CD8-positive, alpha-beta memory T cell (primary cell): ENCODE results near the gene DOK6. TPM values are rescaled to one million over a fixed set of nuclear protein-coding genes. Genes with fewer than 3 reads are reported as not detected.

Source experiments
- CTCF ChIA-PET: fragments of 350-600 bp; sonication (Branson Sonifier 250); formaldehyde crosslinking; loops from one replicate; lab custom pipeline; 2021; ENCODE audit warnings: antibody characterized with exemption; lab: Charles Lee
- POLR2A ChIA-PET: fragments of 350-600 bp; sonication (Branson Sonifier 250); formaldehyde crosslinking; loops from one replicate; lab custom pipeline; 2021; ENCODE audit warnings: antibody characterized with exemption; lab: Charles Lee
- DNase-seq, 5 donors: peaks; one replicate each; pipeline versions ENCODE4 v3.0.0 to v3.0.0-alpha.2; 2020 to 2022; ENCODE audit warnings: mixed read lengths in 1 of 5
- H3K27ac ChIP-seq: one replicate; pipeline ENCODE4 v1.7.0; 2013; ENCODE audit warnings: low read depth, mild to moderate bottlenecking, low read length, moderate library complexity
- H3K27me3 ChIP-seq: 2 replicates; pipeline ENCODE4 v1.7.0; 2013; ENCODE audit warnings: low read length, mild to moderate bottlenecking; ENCODE audit not compliant: insufficient read depth, poor library complexity, severe bottlenecking
- H3K36me3 ChIP-seq: 2 replicates; pipeline ENCODE4 v1.7.0; 2013; ENCODE audit warnings: mild to moderate bottlenecking, low read length, moderate library complexity; ENCODE audit not compliant: insufficient read depth
- H3K4me1 ChIP-seq: 2 replicates; pipeline ENCODE4 v1.7.0; 2013; ENCODE audit warnings: mild to moderate bottlenecking, low read length, moderate library complexity; ENCODE audit not compliant: insufficient read depth
- H3K4me3 ChIP-seq: 2 replicates; pipeline ENCODE4 v1.7.0; 2013; ENCODE audit warnings: mild to moderate bottlenecking, low read length
- H3K9me3 ChIP-seq: 2 replicates; pipeline ENCODE4 v1.7.0; 2013; ENCODE audit warnings: mild to moderate bottlenecking, low read length
- H3K27ac Mint-ChIP-seq, 8 donors: one replicate each; pipeline ENCODE4 v1.8.0; 2020 to 2021; ENCODE audit warnings: mixed read lengths in 8 of 8, mild to moderate bottlenecking in 6 of 8, inconsistent platforms in 3 of 8, moderate library complexity in 3 of 8
- H3K27me3 Mint-ChIP-seq, 2 donors: one replicate each; pipeline ENCODE4 v1.8.0; 2020 to 2021; ENCODE audit warnings: mixed read lengths in 2 of 2, mild to moderate bottlenecking in 1 of 2, moderate library complexity in 1 of 2
- H3K36me3 Mint-ChIP-seq, 3 donors: one replicate each; pipeline ENCODE4 v1.8.0; 2020 to 2021; ENCODE audit warnings: mixed read lengths in 3 of 3, inconsistent platforms in 1 of 3, mild to moderate bottlenecking in 1 of 3
- H3K4me1 Mint-ChIP-seq, 3 donors: one replicate each; pipeline ENCODE4 v1.8.0; 2020 to 2021; ENCODE audit warnings: mixed read lengths in 3 of 3, inconsistent platforms in 1 of 3, mild to moderate bottlenecking in 1 of 3
- H3K4me3 Mint-ChIP-seq, 7 donors: one replicate each; pipeline ENCODE4 v1.8.0; 2020 to 2021; ENCODE audit warnings: mixed read lengths in 7 of 7, mild to moderate bottlenecking in 6 of 7, moderate library complexity in 4 of 7, inconsistent platforms in 2 of 7
- H3K9me3 Mint-ChIP-seq, 5 donors: one replicate each; pipeline ENCODE4 v1.8.0; 2020 to 2022; ENCODE audit warnings: mixed read lengths in 5 of 5, mild to moderate bottlenecking in 3 of 5, moderate library complexity in 2 of 5, inconsistent platforms in 1 of 5
- polyA plus RNA-seq: library from polyadenylated mRNA; unstranded; fragments of 300-500 nt; fragmentation: Illumina TruSeq; gene quantifications from one replicate; pipeline ENCODE4 v1.2.3, GENCODE V29; 2021
- total RNA-seq, 2 experiments: library from RNA; stranded (reverse); gene quantifications; one replicate each; pipeline ENCODE4 v1.2.3, GENCODE V29; 2021

Gene DOK6
- total and polyA plus RNA-seq, 3 experiments from 2014 or later, result 0.13 TPM; not detected in 2

GRCh38 chr18:69677595-69677994, 276.9 kb downstream of the DOK6 start:
- Mint-ChIP-seq H3K27ac (no peak overlapping the region), H3K27me3 (peaks cover 4 to 16% of the 10 kb centered on the region in 2 donors), H3K9me3 (no peaks in the 10 kb centered on the region), H3K4me1 (no peaks in the 10 kb centered on the region), H3K36me3 (no peaks in the 10 kb centered on the region), H3K4me3 (no peak overlapping the region)
- no peak overlapping the region for H3K4me3 ChIP-seq
- H3K4me1 ChIP-seq, result no peaks in the 10 kb centered on the region
- ChIA-PET CTCF (no interaction called here), POLR2A (no interaction called here)
- DNase-seq, result no peak
- no peaks in the 10 kb centered on the region for H3K36me3 ChIP-seq
- H3K9me3 ChIP-seq, result no peaks in the 10 kb centered on the region
- no peak overlapping the region for H3K27ac ChIP-seq
- H3K27me3 ChIP-seq, result no peaks in the 10 kb centered on the region

GRCh38 chr18:69680123-69680522, 279.4 kb downstream of the DOK6 start:
- no peak overlapping the region for H3K4me3 ChIP-seq
- no peaks in the 10 kb centered on the region for H3K9me3 Mint-ChIP-seq
- peaks cover 0 to 2% (median 0%) of the 10 kb centered on the region in 3 donors for H3K36me3 Mint-ChIP-seq
- H3K9me3 ChIP-seq, result no peaks in the 10 kb centered on the region
- no peak for DNase-seq
- no peaks in the 10 kb centered on the region for H3K4me1 ChIP-seq
- H3K27me3 ChIP-seq, result no peaks in the 10 kb centered on the region
- H3K36me3 ChIP-seq, result no peaks in the 10 kb centered on the region
- no peaks in the 10 kb centered on the region for H3K4me1 Mint-ChIP-seq
- H3K27me3 Mint-ChIP-seq, result peaks cover 5 to 21% of the 10 kb centered on the region in 2 donors
- H3K27ac Mint-ChIP-seq, result no peak overlapping the region
- H3K4me3 Mint-ChIP-seq, result no peak overlapping the region
- POLR2A ChIA-PET, result no interaction called here
- CTCF ChIA-PET, result no interaction called here
- H3K27ac ChIP-seq, result no peak overlapping the region

GRCh38 chr18:69683176-69683575, 282.5 kb downstream of the DOK6 start:
- Histone ChIP-seq H3K36me3 (no peaks in the 10 kb centered on the region), H3K27ac (no peak overlapping the region), H3K9me3 (no peaks in the 10 kb centered on the region), H3K27me3 (no peaks in the 10 kb centered on the region), H3K4me1 (no peaks in the 10 kb centered on the region), H3K4me3 (no peak overlapping the region)
- H3K9me3 Mint-ChIP-seq, result no peaks in the 10 kb centered on the region
- POLR2A ChIA-PET, result no interaction called here
- H3K4me1 Mint-ChIP-seq, result no peaks in the 10 kb centered on the region
- CTCF ChIA-PET, result no interaction called here
- DNase-seq, result no peak
- no peak overlapping the region for H3K27ac Mint-ChIP-seq
- H3K27me3 Mint-ChIP-seq, result peaks cover 5 to 21% of the 10 kb centered on the region in 2 donors
- no peak overlapping the region for H3K4me3 Mint-ChIP-seq
- H3K36me3 Mint-ChIP-seq, result peaks cover 0 to 2% (median 0%) of the 10 kb centered on the region in 3 donors

- H3K9me3 Mint-ChIP-seq, result no peaks in the 10 kb centered on the region
These were observed 284.1 kb downstream of the DOK6 start for GRCh38 chr18:69684789-69685188.

GRCh38 chr18:69686861-69687260, 286.2 kb downstream of the DOK6 start:
- Histone ChIP-seq H3K36me3 (no peaks in the 10 kb centered on the region), H3K4me1 (no peaks in the 10 kb centered on the region), H3K27ac (no peak overlapping the region), H3K9me3 (no peaks in the 10 kb centered on the region), H3K4me3 (no peak overlapping the region), H3K27me3 (no peaks in the 10 kb centered on the region)
- Mint-ChIP-seq H3K9me3 (no peaks in the 10 kb centered on the region), H3K4me1 (no peaks in the 10 kb centered on the region), H3K27me3 (peaks cover 5 to 20% of the 10 kb centered on the region in 2 donors), H3K27ac (no peak overlapping the region), H3K4me3 (no peak overlapping the region), H3K36me3 (peaks cover 0 to 2% (median 0%) of the 10 kb centered on the region in 3 donors)
- CTCF ChIA-PET, result no interaction called here
- POLR2A ChIA-PET, result no interaction called here
- DNase-seq, result no peak

More at GRCh38 chr18:69684789-69685188, 284.1 kb downstream of the DOK6 start:
- no peaks in the 10 kb centered on the region for H3K4me1 Mint-ChIP-seq
- Histone ChIP-seq H3K27ac (no peak overlapping the region), H3K4me3 (no peak overlapping the region), H3K27me3 (no peaks in the 10 kb centered on the region), H3K36me3 (no peaks in the 10 kb centered on the region), H3K9me3 (no peaks in the 10 kb centered on the region), H3K4me1 (no peaks in the 10 kb centered on the region)
- H3K36me3 Mint-ChIP-seq, result peaks cover 0 to 2% (median 0%) of the 10 kb centered on the region in 3 donors
- H3K4me3 Mint-ChIP-seq, result no peak overlapping the region
- H3K27ac Mint-ChIP-seq, result no peak overlapping the region
- DNase-seq, result no peak
- ChIA-PET CTCF (no interaction called here), POLR2A (no interaction called here)
- H3K27me3 Mint-ChIP-seq, result peaks cover 5 to 20% of the 10 kb centered on the region in 2 donors

GRCh38 chr18:69689121-69689759, 288.6 kb downstream of the DOK6 start:
- H3K27me3 Mint-ChIP-seq, result peaks cover 5 to 10% of the 10 kb centered on the region in 2 donors
- no peaks in the 10 kb centered on the region for H3K9me3 ChIP-seq
- H3K27ac Mint-ChIP-seq, result no peak overlapping the region
- no peaks in the 10 kb centered on the region for H3K36me3 Mint-ChIP-seq
- H3K9me3 Mint-ChIP-seq, result no peaks in the 10 kb centered on the region
- POLR2A ChIA-PET, result no interaction called here
- no peaks in the 10 kb centered on the region for H3K4me1 Mint-ChIP-seq
- CTCF ChIA-PET, result no interaction called here
- H3K4me3 Mint-ChIP-seq, result no peak overlapping the region
- DNase-seq, result no peak
- H3K27me3 ChIP-seq, result no peaks in the 10 kb centered on the region
- no peak overlapping the region for H3K4me3 ChIP-seq
- H3K4me1 ChIP-seq, result no peaks in the 10 kb centered on the region
- H3K27ac ChIP-seq, result no peak overlapping the region
- no peaks in the 10 kb centered on the region for H3K36me3 ChIP-seq

- Histone ChIP-seq H3K36me3 (no peaks in the 10 kb centered on the region), H3K4me1 (no peaks in the 10 kb centered on the region), H3K4me3 (no peak overlapping the region), H3K27me3 (no peaks in the 10 kb centered on the region), H3K27ac (no peak overlapping the region), H3K9me3 (no peaks in the 10 kb centered on the region)
- H3K9me3 Mint-ChIP-seq, result no peaks in the 10 kb centered on the region
- peaks cover 3% of the 10 kb centered on the region in 2 donors for H3K27me3 Mint-ChIP-seq
- H3K4me1 Mint-ChIP-seq, result no peaks in the 10 kb centered on the region
- H3K27ac Mint-ChIP-seq, result peak overlapping the region in 1 of 8 donors; percentile 29
- H3K36me3 Mint-ChIP-seq, result no peaks in the 10 kb centered on the region
- CTCF ChIA-PET, result no interaction called here
- DNase-seq, result no peak
- H3K4me3 Mint-ChIP-seq, result no peak overlapping the region
- POLR2A ChIA-PET, result no interaction called here
These were observed 290.5 kb downstream of the DOK6 start for GRCh38 chr18:69691008-69691760.

GRCh38 chr18:69697069-69697468, 296.4 kb downstream of the DOK6 start:
- POLR2A ChIA-PET, result no interaction called here
- DNase-seq, result no peak
- no peaks in the 10 kb centered on the region for H3K9me3 ChIP-seq
- no peak overlapping the region for H3K27ac ChIP-seq
- peaks cover 0 to 4% of the 10 kb centered on the region in 2 donors for H3K27me3 Mint-ChIP-seq
- H3K27ac Mint-ChIP-seq, result peak overlapping the region in 1 of 8 donors; percentile 15
- H3K4me1 ChIP-seq, result no peaks in the 10 kb centered on the region
- no peak overlapping the region for H3K4me3 ChIP-seq
- no peaks in the 10 kb centered on the region for H3K36me3 ChIP-seq
- H3K4me3 Mint-ChIP-seq, result no peak overlapping the region
- CTCF ChIA-PET, result no interaction called here
- H3K4me1 Mint-ChIP-seq, result peaks cover 0 to 8% (median 0%) of the 10 kb centered on the region in 3 donors
- H3K9me3 Mint-ChIP-seq, result no peaks in the 10 kb centered on the region
- no peaks in the 10 kb centered on the region for H3K27me3 ChIP-seq
- H3K36me3 Mint-ChIP-seq, result no peaks in the 10 kb centered on the region
